Esophagus squamous epithelium (tissue), 5 donors: ENCODE data around the gene SKIDA1. TPM values are rescaled to one million over a fixed set of nuclear protein-coding genes. Genes with fewer than 3 reads are reported as not detected.
A peak's percentile ranks its signal among the peaks of the same experiment; 100 is the strongest.
"Not testable (repeated sequence)": the region's sequence is repeated elsewhere in the genome, so short reads cannot be mapped to it uniquely, and the experiment has no call there.

Source experiments
- DNase-seq: peaks from one replicate; lab custom pipeline; 2025; lab: John Stamatoyannopoulos, UW
- H3K27ac ChIP-seq, 4 donors: fragments of 200-600 bp; sonication (generic); one replicate each; pipeline ENCODE4 v1.5.1; 2016 to 2019; ENCODE audit warnings: mild to moderate bottlenecking in 1 of 4
- H3K27me3 ChIP-seq, 4 donors: fragments of 200-600 bp; sonication (generic); 1 replicate in 3 of 4; 2 replicates in 1 of 4; pipeline versions ENCODE4 v1.5.1 to v1.6.0; 2017 to 2021; ENCODE audit warnings: antibody characterized with exemption in 1 of 4
- H3K36me3 ChIP-seq, 3 donors: fragments of 200-600 bp; sonication (generic); one replicate each; pipeline ENCODE4 v1.5.1; 2016 to 2019
- H3K4me1 ChIP-seq, 3 donors: fragments of 200-600 bp; sonication (generic); one replicate each; pipeline ENCODE4 v1.5.1; 2017 to 2019
- H3K4me3 ChIP-seq, 4 donors: fragments of 200-600 bp; sonication (generic); 1 replicate in 3 of 4; 2 replicates in 1 of 4; pipeline ENCODE4 v1.5.1; 2016 to 2019; ENCODE audit warnings: mild to moderate bottlenecking in 2 of 4, moderate library complexity in 1 of 4
- H3K9me3 ChIP-seq, 3 donors: fragments of 200-600 bp; sonication (generic); one replicate each; pipeline ENCODE4 v1.5.1; 2016 to 2019
- CTCF ChIP-seq, 6 experiments: fragments of 450-650 bp in 4 of 6; fragments of 200-600 bp in 2 of 6; sonication (generic) in 2 of 6; IDR thresholded peaks; one replicate each; pipeline ENCODE4 v1.5.1; 2016 to 2019; ENCODE audit warnings: antibody characterized with exemption in 6 of 6, mild to moderate bottlenecking in 4 of 6, moderate library complexity in 4 of 6
- POLR2A ChIP-seq, 4 donors: fragments of 450-650 bp; IDR thresholded peaks; one replicate each; pipeline ENCODE4 v1.6.1; 2017; ENCODE audit warnings: antibody characterized with exemption in 4 of 4, mild to moderate bottlenecking in 4 of 4, moderate library complexity in 3 of 4
- WGBS, 2 donors: methylation state at CpG; one replicate each; pipeline ENCODE4 v1.1.5; 2018; 5-methylcytosine and 5-hydroxymethylcytosine counted together
- intact Hi-C: fragments of 100-400 bp; cut with DNase I; formaldehyde crosslinking; loops from one replicate; pipeline ENCODE4 v1.15.0; 2022
- total RNA-seq, 4 donors: library from RNA; depleted of rRNA; stranded (reverse); fragments of >200 nt; gene quantifications; one replicate each; pipeline ENCODE4 v1.1.0, GENCODE V29; 2016
- donor health status: DM: yes; HTN: yes; CAD: no.

Gene SKIDA1
- total RNA-seq, 4 donors from 2014 or later = 0.53 to 0.57 (median 0.57) TPM; not detected in 1

DNA sequence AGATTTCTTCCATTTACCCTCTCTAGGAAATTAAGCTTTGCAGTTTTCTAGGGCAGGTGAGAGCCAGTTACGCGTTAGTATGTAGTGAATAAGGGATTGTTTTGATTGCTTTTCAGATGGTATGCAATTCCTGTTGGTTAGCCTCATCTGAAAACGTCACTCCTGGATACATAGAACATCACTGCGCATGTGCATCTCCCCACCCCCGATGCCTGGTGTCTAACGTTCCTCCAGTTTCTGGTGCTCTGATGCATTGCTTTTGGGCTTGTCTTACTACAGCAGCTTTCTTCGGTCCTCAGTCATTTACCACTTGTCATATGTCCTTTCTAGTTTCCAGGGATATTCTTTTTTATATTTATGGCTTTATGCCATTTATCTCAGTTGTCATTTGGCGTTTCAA is 31.0 kb upstream of the SKIDA1 start:
- no peak for TF ChIP-seq POLR2A (IDR thresholded peaks at IDR 0.05)
- no peak for TF ChIP-seq CTCF (IDR thresholded peaks at IDR 0.05)
- WGBS, 2 donors = 82 to 84% methylated on average over 8 of the region's 8 CpGs
- peaks cover 0 to 95% (median 4%) of the 10 kb centered on the region in 3 donors for H3K36me3 ChIP-seq

GRCh38 chr10:21552638-21553037 is 27.2 kb upstream of the SKIDA1 start:
- intact Hi-C loops = loop anchor here (10.0 kb wide), 1 partner anchor 182 kb away; no protein-coding TSS in a partner anchor
- 90 to 93% methylated on average over 8 of the region's 8 CpGs for WGBS, 2 donors
- Histone ChIP-seq H3K4me3 (no peak overlapping the region), H3K27me3 (no peaks in the 10 kb centered on the region), H3K27ac (no peak overlapping the region), H3K9me3 (no peaks in the 10 kb centered on the region), H3K36me3 (peaks cover 0 to 94% (median 0%) of the 10 kb centered on the region in 3 donors), H3K4me1 (peaks cover 0 to 28% (median 9%) of the 10 kb centered on the region in 3 donors)
- TF ChIP-seq CTCF (IDR thresholded peaks at IDR 0.05) = no peak
- no peak for TF ChIP-seq POLR2A (IDR thresholded peaks at IDR 0.05)
- DNase-seq = no peak

More for the DNA sequence above, 31.0 kb upstream of the SKIDA1 start:
- Histone ChIP-seq H3K4me3 (no peak overlapping the region), H3K9me3 (no peaks in the 10 kb centered on the region), H3K4me1 (peaks cover 0 to 20% (median 9%) of the 10 kb centered on the region in 3 donors), H3K27ac (no peak overlapping the region), H3K27me3 (no peaks in the 10 kb centered on the region)
- intact Hi-C loops = loop anchor here (10.0 kb wide), 1 partner anchor 178 kb away; no protein-coding TSS in a partner anchor
- DNase-seq = no peak

GRCh38 chr10:21547246-21547645 is 21.8 kb upstream of the SKIDA1 start:
- DNase-seq = no peak
- no peak for TF ChIP-seq POLR2A (IDR thresholded peaks at IDR 0.05)
- no peak for TF ChIP-seq CTCF (IDR thresholded peaks at IDR 0.05)
- WGBS, 2 donors = 92 to 95% methylated on average over 6 of the region's 6 CpGs

DNA sequence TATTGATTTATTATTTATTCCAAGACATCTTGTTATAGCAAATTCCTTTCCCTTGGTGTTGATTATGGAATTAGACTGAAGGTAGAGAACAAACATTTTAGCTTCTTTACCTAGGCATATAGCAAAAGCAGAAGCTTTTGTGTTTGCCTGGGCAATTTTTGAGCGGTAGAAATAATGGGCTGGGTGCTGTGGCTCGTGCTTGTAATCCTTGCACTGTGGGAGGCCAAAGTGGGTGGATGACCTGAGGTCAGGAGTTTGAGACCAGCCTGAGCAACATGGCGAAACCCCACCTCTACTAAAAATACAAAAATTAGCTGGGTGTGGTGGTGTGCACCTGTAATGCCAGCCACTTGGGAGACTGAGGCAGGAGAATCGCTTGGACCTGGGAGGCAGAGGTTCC is 15.2 kb upstream of the SKIDA1 start:
- H3K9me3 ChIP-seq, H3K27ac ChIP-seq, intact Hi-C loops, H3K4me3 ChIP-seq, DNase-seq, H3K27me3 ChIP-seq: not testable (repeated sequence)
- H3K4me1 ChIP-seq = peaks cover 0 to 19% (median 4%) of the 10 kb centered on the region in 3 donors
- 90 to 92% methylated on average over 4 of the region's 4 CpGs for WGBS, 2 donors
- peaks cover 19 to 94% (median 55%) of the 10 kb centered on the region in 3 donors for H3K36me3 ChIP-seq

More at GRCh38 chr10:21547246-21547645, 21.8 kb upstream of the SKIDA1 start:
- intact Hi-C loops = no loop called here
- no peaks in the 10 kb centered on the region for H3K9me3 ChIP-seq
- no peak overlapping the region for H3K27ac ChIP-seq
- no peaks in the 10 kb centered on the region for H3K27me3 ChIP-seq
- no peak overlapping the region for H3K4me3 ChIP-seq
- peaks cover 0 to 9% (median 0%) of the 10 kb centered on the region in 3 donors for H3K4me1 ChIP-seq
- peaks cover 9 to 96% (median 35%) of the 10 kb centered on the region in 3 donors for H3K36me3 ChIP-seq

DNA sequence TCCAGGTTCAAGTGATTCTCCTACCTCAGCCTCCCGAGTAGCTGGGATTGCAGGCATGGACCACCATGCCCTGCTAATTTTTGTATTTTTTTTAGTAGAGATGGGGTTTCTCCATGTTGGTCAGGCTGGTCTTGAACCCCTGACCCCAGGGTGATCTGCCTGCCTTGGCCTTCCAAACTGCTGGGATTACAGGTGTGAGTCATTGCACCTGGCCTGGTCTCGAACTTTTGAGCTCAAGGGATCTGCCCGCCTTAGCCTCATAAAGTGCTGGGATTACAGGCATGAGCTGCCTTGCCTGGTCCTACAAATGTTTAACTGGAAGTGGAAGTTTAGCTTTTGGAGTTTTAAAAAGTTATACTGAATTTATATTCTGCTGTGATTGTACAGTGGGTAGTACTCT is 11.4 kb upstream of the SKIDA1 start:
- H3K9me3 ChIP-seq = no peaks in the 10 kb centered on the region
- no peak overlapping the region for H3K27ac ChIP-seq
- no peaks in the 10 kb centered on the region for H3K27me3 ChIP-seq
- no peak for TF ChIP-seq POLR2A (IDR thresholded peaks at IDR 0.05)
- TF ChIP-seq CTCF (IDR thresholded peaks at IDR 0.05) = no peak
- no peak for DNase-seq
- WGBS, 2 donors = 58 to 73% methylated on average over 2 to 3 of the region's 3 CpGs
- intact Hi-C loops = loop anchor here (10.0 kb wide), 1 partner anchor 188 kb away; no protein-coding TSS in a partner anchor
- H3K4me3 ChIP-seq = no peak overlapping the region
- peaks cover 4 to 40% (median 15%) of the 10 kb centered on the region in 3 donors for H3K4me1 ChIP-seq
- peaks cover 6 to 56% (median 28%) of the 10 kb centered on the region in 3 donors for H3K36me3 ChIP-seq

- intact Hi-C loops = loop anchor here (10.0 kb wide), 1 partner anchor 189 kb away; no protein-coding TSS in a partner anchor
- Histone ChIP-seq H3K4me3 (peak overlapping the region in 3 of 4 donors; percentile 77 to 96 (median 88)), H3K36me3 (peaks cover 5 to 47% (median 19%) of the 10 kb centered on the region in 3 donors), H3K27ac (peak overlapping the region in 3 of 4 donors; percentile 91 to 100 (median 97)), H3K4me1 (peaks cover 4 to 49% (median 16%) of the 10 kb centered on the region in 3 donors)
- not testable (repeated sequence) for DNase-seq, H3K27me3 ChIP-seq, H3K9me3 ChIP-seq
- 75 to 93% methylated on average over 6 to 9 of the region's 9 CpGs for WGBS, 2 donors
Measured at GRCh38 chr10:21535976-21536375, 10.5 kb upstream of the SKIDA1 start.
